Measurements from ENCODE around the gene KLK12.

Gene KLK12

GRCh38 chr19:50981587-50982146, 53.1 kb downstream of the KLK12 start:
- Histone ChIP-seq H3K27me3 (ENCODE audit: control insufficient read depth, insufficient read depth, low read length) (peaks cover 30% of the 10 kb centered on the region), H3K4me3 (ENCODE audit: low read depth, low read length) (no peak overlapping the region), H3K9ac (ENCODE audit: low read length) (no peak overlapping the region), H3K36me3 (ENCODE audit: control insufficient read depth, insufficient read depth, low read length) (no peaks in the 10 kb centered on the region), H3K4me1 (ENCODE audit: control insufficient read depth, insufficient read depth, low read length) (peaks cover 30% of the 10 kb centered on the region), H3K27ac (ENCODE audit: low read depth, low read length) (no peak overlapping the region), H3K9me3 (ENCODE audit: control insufficient read depth, insufficient read depth, low read depth, low read length) (no peaks in the 10 kb centered on the region; the same call in 1 of the 2 replicates)

DNA sequence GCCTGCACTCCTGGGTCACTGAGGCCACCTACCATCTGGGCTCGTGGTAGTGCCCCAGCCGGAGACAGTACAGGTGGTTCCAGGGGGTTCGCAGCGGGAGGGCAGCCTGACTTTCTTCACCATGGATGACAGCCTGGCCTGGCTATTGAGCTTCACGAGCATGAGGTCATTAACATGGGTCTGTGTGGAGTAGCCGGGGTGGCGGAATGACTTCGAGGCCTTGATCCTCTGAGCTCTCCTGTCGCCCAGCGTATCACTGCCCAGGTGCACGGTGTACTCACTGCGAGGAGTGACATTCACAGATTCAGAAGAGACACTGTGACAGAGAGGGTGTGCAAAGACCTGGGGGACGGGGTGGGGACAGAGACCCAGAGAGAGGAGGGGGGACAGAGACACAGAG, 54.6 kb downstream of the KLK12 start:
- peaks cover 22% of the 10 kb centered on the region for H3K27me3 ChIP-seq (ENCODE audit: control insufficient read depth, insufficient read depth, low read length)
- H3K4me1 ChIP-seq (ENCODE audit: control insufficient read depth, insufficient read depth, low read length), result peaks cover 34% of the 10 kb centered on the region
- H3K27ac ChIP-seq (ENCODE audit: low read depth, low read length), result no peak overlapping the region
- no peaks in the 10 kb centered on the region; the same call in 1 of the 2 replicates for H3K9me3 ChIP-seq (ENCODE audit: control insufficient read depth, insufficient read depth, low read depth, low read length)
- H3K36me3 ChIP-seq (ENCODE audit: control insufficient read depth, insufficient read depth, low read length), result no peaks in the 10 kb centered on the region
- no peak overlapping the region for H3K9ac ChIP-seq (ENCODE audit: low read length)
- no peak overlapping the region for H3K4me3 ChIP-seq (ENCODE audit: low read depth, low read length)

- Histone ChIP-seq H3K27me3 (ENCODE audit: control insufficient read depth, insufficient read depth, low read length) (peaks cover 19% of the 10 kb centered on the region), H3K9ac (ENCODE audit: low read length) (no peak overlapping the region), H3K4me1 (ENCODE audit: control insufficient read depth, insufficient read depth, low read length) (peaks cover 34% of the 10 kb centered on the region), H3K9me3 (ENCODE audit: control insufficient read depth, insufficient read depth, low read depth, low read length) (no peaks in the 10 kb centered on the region), H3K36me3 (ENCODE audit: control insufficient read depth, insufficient read depth, low read length) (no peaks in the 10 kb centered on the region), H3K4me3 (ENCODE audit: low read depth, low read length) (no peak overlapping the region), H3K27ac (ENCODE audit: low read depth, low read length) (no peak overlapping the region)
Observed at GRCh38 chr19:50979758-50980157, 55.0 kb downstream of the KLK12 start.

All from HUES6 (cell line).